Fibroblast of lung (primary cell): ENCODE measurements around the gene RNF7. TPM values are rescaled to one million over a fixed set of nuclear protein-coding genes. Genes with fewer than 3 reads are reported as not detected.

Experiments used
- DNase-seq, 2 donors: peaks; one replicate each; pipeline versions ENCODE4 v3.0.0 to v3.0.0-alpha.2; 2010; ENCODE audit warnings: low read depth in 2 of 2
- H2AFZ ChIP-seq: 2 replicates; pipeline ENCODE4 v1.5.1; 2012; ENCODE audit warnings: low read length, control low read depth, inconsistent platforms
- H3K27ac ChIP-seq: 2 replicates; pipeline ENCODE4 v1.5.1; 2011; ENCODE audit warnings: low read length, control low read depth; ENCODE audit not compliant: insufficient read depth
- H3K27me3 ChIP-seq: 2 replicates; pipeline ENCODE4 v1.5.1; 2011; ENCODE audit warnings: mild to moderate bottlenecking, low read length; ENCODE audit not compliant: control insufficient read depth, insufficient read depth
- H3K36me3 ChIP-seq: 2 replicates; pipeline ENCODE4 v1.5.1; 2011; ENCODE audit warnings: low read length; ENCODE audit not compliant: control insufficient read depth, insufficient read depth
- H3K4me1 ChIP-seq: 2 replicates; pipeline ENCODE4 v1.5.1; 2011; ENCODE audit warnings: low read length; ENCODE audit not compliant: control insufficient read depth, insufficient read depth; ENCODE audit errors: extremely low read depth
- H3K4me2 ChIP-seq: 2 replicates; pipeline ENCODE4 v1.5.1; 2011; ENCODE audit warnings: low read length, control low read depth; ENCODE audit not compliant: insufficient read depth; ENCODE audit errors: extremely low read depth
- H3K4me3 ChIP-seq, 4 experiments: fragments of 200-600 bp in 1 of 4; sonication (generic) in 1 of 4; replicated peaks in 1 of 4; 2 replicates each; pipeline ENCODE4 v1.5.1; 2011 to 2016; ENCODE audit warnings: low read length in 4 of 4, low read depth in 3 of 4, mild to moderate bottlenecking in 3 of 4, control low read depth in 2 of 4, inconsistent platforms in 1 of 4, mixed read lengths in 1 of 4; ENCODE audit not compliant: insufficient read depth in 1 of 4; ENCODE audit errors: control extremely low read depth in 1 of 4
- H3K79me2 ChIP-seq: 2 replicates; pipeline ENCODE4 v1.5.1; 2012; ENCODE audit warnings: mild to moderate bottlenecking, low read length, inconsistent platforms; ENCODE audit not compliant: control insufficient read depth, insufficient read depth
- H3K9ac ChIP-seq: 2 replicates; pipeline ENCODE4 v1.5.1; 2011; ENCODE audit warnings: mild to moderate bottlenecking, low read length, control low read depth; ENCODE audit not compliant: insufficient read depth
- H3K9me3 ChIP-seq: 2 replicates; pipeline ENCODE4 v1.5.1; 2012; ENCODE audit warnings: low read depth, low read length; ENCODE audit not compliant: control insufficient read depth, insufficient read depth
- H4K20me1 ChIP-seq: 2 replicates; pipeline ENCODE4 v1.5.1; 2011; ENCODE audit warnings: low read length; ENCODE audit not compliant: control insufficient read depth, insufficient read depth; ENCODE audit errors: extremely low read depth
- CTCF ChIP-seq, 2 donors: IDR thresholded peaks in 1 of 2; conservative IDR thresholded peaks in 1 of 2; 1 replicate in 1 of 2; 2 replicates in 1 of 2; pipeline ENCODE4 v1.5.1; 2011 to 2012; ENCODE audit warnings: low read length in 2 of 2, control low read depth in 1 of 2, inconsistent platforms in 1 of 2, low read depth in 1 of 2, mild to moderate bottlenecking in 1 of 2
- EZH2 ChIP-seq: IDR thresholded peaks from 2 replicates; pipeline ENCODE4 v1.5.1; 2012; ENCODE audit warnings: low read length, control low read depth, mild to moderate bottlenecking; ENCODE audit errors: missing control alignments
- polyA plus RNA-seq, 2 donors: library from polyadenylated mRNA; depleted of rRNA in 1 of 2; stranded (reverse) in 1 of 2; unstranded in 1 of 2; fragments of >200 nt; gene quantifications; 2 replicates each; pipeline ENCODE4 v1.2.1, GENCODE V29; 2011 to 2012; ENCODE audit warnings: missing spikeins in 1 of 2
- total RNA-seq: library from RNA; depleted of rRNA; stranded (reverse); fragments of >200 nt; gene quantifications from 2 replicates; pipeline ENCODE4 v1.2.1, GENCODE V29; 2014

The RNF7 gene
- total and polyA plus RNA-seq, 2 donors (not counting 1 experiment from before 2014, with no cell fraction given) = 38.6 to 123 TPM

GRCh38 chr3:141707741-141708203, 30.3 kb upstream of the RNF7 start:
- Histone ChIP-seq H2AFZ (peak overlapping the region; percentile 58), H3K4me3 (no peak overlapping the region), H3K9ac (no peak overlapping the region), H3K4me1 (peaks cover 9% of the 10 kb centered on the region), H3K36me3 (no peaks in the 10 kb centered on the region), H3K27me3 (no peaks in the 10 kb centered on the region), H4K20me1 (no peaks in the 10 kb centered on the region), H3K27ac (peak overlapping the region; percentile 2), H3K9me3 (no peaks in the 10 kb centered on the region), H3K4me2 (peak overlapping the region; percentile 29), H3K79me2 (no peaks in the 10 kb centered on the region)
- TF ChIP-seq CTCF (conservative IDR thresholded peaks at IDR 0.05 in 1 of 2, IDR thresholded peaks at IDR 0.05 in 1 of 2; ENCODE audit: low read depth in 1 of 2, low read length in 2 of 2) (no peak), EZH2 (no peak)
- peak; percentile 34 to 75 for DNase-seq

DNA sequence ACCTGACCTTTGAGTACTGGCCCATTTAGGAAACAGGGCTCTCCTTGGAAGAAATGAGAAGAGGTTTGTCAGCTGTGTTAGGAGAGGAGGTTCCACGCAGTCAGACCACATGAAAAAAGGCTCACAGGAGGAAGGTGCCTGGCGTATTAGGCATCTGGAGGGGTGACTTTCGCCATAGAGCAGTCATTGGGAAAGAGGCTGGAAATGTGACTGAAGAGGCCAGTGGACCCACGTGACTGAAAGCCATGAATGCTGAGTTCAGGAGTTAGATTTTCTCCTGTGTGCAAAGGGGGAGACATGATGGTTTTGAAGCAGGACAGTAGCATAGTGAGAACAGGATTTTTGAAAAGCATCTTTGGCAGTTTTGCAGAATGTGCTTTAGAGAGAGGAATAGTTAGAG, 29.7 kb upstream of the RNF7 start:
- no peak overlapping the region for H3K4me2 ChIP-seq

GRCh38 chr3:141709126-141709770, 28.9 kb upstream of the RNF7 start:
- Histone ChIP-seq H3K4me2 (no peak overlapping the region), H3K9me3 (no peaks in the 10 kb centered on the region), H3K27me3 (no peaks in the 10 kb centered on the region), H3K79me2 (no peaks in the 10 kb centered on the region), H3K4me3 (no peak overlapping the region), H4K20me1 (no peaks in the 10 kb centered on the region), H3K36me3 (no peaks in the 10 kb centered on the region), H3K4me1 (peaks cover 9% of the 10 kb centered on the region), H3K27ac (no peak overlapping the region), H3K9ac (no peak overlapping the region), H2AFZ (no peak overlapping the region)
- DNase-seq = no peak
- no peak for TF ChIP-seq EZH2
- no peak for TF ChIP-seq CTCF (conservative IDR thresholded peaks at IDR 0.05 in 1 of 2, IDR thresholded peaks at IDR 0.05 in 1 of 2; ENCODE audit: low read depth in 1 of 2, low read length in 2 of 2)

More for the DNA sequence above, 29.7 kb upstream of the RNF7 start:
- Histone ChIP-seq H3K9ac (no peak overlapping the region), H4K20me1 (no peaks in the 10 kb centered on the region), H3K36me3 (no peaks in the 10 kb centered on the region), H3K79me2 (no peaks in the 10 kb centered on the region), H3K4me3 (no peak overlapping the region), H3K27me3 (no peaks in the 10 kb centered on the region), H2AFZ (peak overlapping the region; percentile 29), H3K4me1 (peaks cover 9% of the 10 kb centered on the region), H3K27ac (peak overlapping the region; percentile 2), H3K9me3 (no peaks in the 10 kb centered on the region)
- no peak for DNase-seq
- no peak for TF ChIP-seq EZH2
- no peak for TF ChIP-seq CTCF (conservative IDR thresholded peaks at IDR 0.05 in 1 of 2, IDR thresholded peaks at IDR 0.05 in 1 of 2; ENCODE audit: low read depth in 1 of 2, low read length in 2 of 2)
